Omental fat pad (tissue), 4 donors: ENCODE results near the gene OSBP2. TPM values are rescaled to one million over a fixed set of nuclear protein-coding genes. Genes with fewer than 3 reads are reported as not detected.

Experiments used
- ATAC-seq: fragments of 150-250 bp; one replicate; pipeline ENCODE4 v1.9.1; 2016; ENCODE audit warnings: mild to moderate bottlenecking, moderate library complexity; ENCODE audit not compliant: low FRiP score
- DNase-seq: peaks from one replicate; pipeline ENCODE4 v3.0.0-alpha.2; 2019; ENCODE audit warnings: low spot score
- total RNA-seq, 4 donors: library from RNA; depleted of rRNA; stranded (reverse); fragments of >200 nt; gene quantifications; one replicate each; pipeline ENCODE4 v1.1.0, GENCODE V29; 2016
- TF ChIP-seq, protein P1 (sequence below), 3 donors: fragments of 450-650 bp; IDR thresholded peaks; one replicate each; pipeline ENCODE4 v1.5.1; 2016 to 2017; ENCODE audit warnings: antibody characterized with exemption in 3 of 3, mild to moderate bottlenecking in 3 of 3, moderate library complexity in 2 of 3

The OSBP2 gene
- total RNA-seq, 4 donors from 2014 or later, result 1.3 to 7.4 (median 4.4) TPM

DNA sequence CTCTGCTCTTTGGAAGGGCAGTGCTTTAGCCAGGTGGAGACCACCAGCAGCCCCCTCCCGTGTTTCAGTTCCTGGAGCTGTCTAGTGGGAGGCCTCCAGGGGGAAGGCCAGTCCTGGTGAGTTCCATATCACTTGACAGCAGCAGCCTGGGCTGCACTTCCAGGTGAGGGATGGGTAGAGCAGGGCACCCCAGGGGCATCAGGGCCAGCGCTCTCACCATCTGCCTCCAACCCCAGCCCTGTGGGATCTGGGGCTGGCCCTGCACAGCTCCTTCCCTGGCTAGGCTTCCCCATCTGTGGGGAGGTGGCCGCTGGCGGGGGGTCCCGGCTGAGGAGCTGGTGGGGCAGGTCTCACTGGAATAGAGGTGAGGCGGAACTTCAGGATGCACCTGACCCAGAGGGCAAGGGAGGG, 213.4 kb downstream of the OSBP2 start:
- TF ChIP-seq, protein P1, sequence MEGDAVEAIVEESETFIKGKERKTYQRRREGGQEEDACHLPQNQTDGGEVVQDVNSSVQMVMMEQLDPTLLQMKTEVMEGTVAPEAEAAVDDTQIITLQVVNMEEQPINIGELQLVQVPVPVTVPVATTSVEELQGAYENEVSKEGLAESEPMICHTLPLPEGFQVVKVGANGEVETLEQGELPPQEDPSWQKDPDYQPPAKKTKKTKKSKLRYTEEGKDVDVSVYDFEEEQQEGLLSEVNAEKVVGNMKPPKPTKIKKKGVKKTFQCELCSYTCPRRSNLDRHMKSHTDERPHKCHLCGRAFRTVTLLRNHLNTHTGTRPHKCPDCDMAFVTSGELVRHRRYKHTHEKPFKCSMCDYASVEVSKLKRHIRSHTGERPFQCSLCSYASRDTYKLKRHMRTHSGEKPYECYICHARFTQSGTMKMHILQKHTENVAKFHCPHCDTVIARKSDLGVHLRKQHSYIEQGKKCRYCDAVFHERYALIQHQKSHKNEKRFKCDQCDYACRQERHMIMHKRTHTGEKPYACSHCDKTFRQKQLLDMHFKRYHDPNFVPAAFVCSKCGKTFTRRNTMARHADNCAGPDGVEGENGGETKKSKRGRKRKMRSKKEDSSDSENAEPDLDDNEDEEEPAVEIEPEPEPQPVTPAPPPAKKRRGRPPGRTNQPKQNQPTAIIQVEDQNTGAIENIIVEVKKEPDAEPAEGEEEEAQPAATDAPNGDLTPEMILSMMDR (IDR thresholded peaks at IDR 0.05), result no peak
- DNase-seq (no peak), ATAC-seq (no peak)

DNA sequence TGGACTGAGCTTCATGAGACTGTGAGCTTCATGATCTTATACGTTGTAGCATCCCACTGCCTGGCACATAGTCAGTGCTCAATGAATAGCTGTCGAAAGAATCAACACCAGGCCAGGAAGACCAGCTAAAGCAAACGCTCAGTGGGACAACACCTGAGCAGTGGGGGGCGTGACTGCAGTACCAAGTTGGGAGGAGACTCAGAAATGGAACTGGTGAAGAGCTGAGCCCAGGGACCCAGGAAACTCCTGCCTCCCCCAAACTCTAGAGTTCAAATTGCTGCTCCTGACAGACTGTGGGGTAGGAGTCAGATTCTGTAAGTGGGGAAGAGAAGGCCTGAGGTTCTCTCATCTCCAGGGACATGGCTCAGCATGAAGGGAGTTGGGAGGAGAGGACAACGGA, 214.6 kb downstream of the OSBP2 start:
- TF ChIP-seq, protein P1 (IDR thresholded peaks at IDR 0.05), result no peak
- ATAC-seq, result no peak
- DNase-seq, result no peak

GRCh38 chr22:30910358-30910757, 215.7 kb downstream of the OSBP2 start:
- DNase-seq (no peak), ATAC-seq (no peak)
- TF ChIP-seq, protein P1 (IDR thresholded peaks at IDR 0.05), result no peak

DNA sequence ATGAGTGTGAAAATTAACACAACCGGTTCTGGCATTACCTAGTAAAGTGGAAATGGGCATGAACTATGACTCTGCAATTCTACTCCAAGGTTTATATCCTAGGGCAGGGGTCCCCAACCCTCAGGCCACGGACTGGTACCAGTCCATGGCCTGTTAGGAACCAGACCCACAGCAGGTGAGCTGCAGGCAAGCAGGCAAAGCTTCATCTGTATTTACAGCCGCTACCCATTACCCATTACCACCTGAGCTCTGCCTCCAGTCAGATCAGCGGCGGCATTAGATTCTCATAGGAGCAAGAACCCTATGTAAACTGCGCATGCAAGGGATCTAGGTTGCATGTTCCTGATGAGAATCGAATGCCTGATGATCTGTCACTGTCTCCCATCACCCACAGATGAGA, 224.1 kb downstream of the OSBP2 start:
- ATAC-seq (no peak), DNase-seq (no peak)
- TF ChIP-seq, protein P1 (IDR thresholded peaks at IDR 0.05), result no peak

DNA sequence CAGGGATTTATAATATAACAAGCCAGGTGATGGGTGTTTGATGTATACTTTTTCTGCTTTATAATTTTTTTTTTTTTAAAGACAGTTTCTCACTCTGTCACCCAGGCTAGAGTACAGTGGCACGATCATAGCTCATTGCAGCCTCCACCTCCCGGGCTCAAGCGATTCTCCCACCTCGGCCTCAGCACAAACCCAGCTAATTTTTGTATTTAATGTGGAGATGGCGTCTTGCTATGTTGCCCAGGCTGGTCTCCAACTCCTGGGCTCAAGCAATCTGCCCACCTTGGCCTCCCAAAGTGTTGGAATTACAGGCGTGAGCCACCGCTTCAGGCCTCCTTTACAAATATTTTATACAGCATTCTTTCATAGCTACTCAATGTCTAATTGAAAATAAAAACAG, 225.3 kb downstream of the OSBP2 start:
- no peak for DNase-seq
- TF ChIP-seq, protein P1 (IDR thresholded peaks at IDR 0.05), result no peak
- no peak for ATAC-seq

- peak; percentile 88 for DNase-seq
- TF ChIP-seq, protein P1 (IDR thresholded peaks at IDR 0.05), result peak in 2 of 3 donors; percentile 37 to 71
- no peak for ATAC-seq
Measured at GRCh38 chr22:30920407-30920806, 225.7 kb downstream of the OSBP2 start.

DNA sequence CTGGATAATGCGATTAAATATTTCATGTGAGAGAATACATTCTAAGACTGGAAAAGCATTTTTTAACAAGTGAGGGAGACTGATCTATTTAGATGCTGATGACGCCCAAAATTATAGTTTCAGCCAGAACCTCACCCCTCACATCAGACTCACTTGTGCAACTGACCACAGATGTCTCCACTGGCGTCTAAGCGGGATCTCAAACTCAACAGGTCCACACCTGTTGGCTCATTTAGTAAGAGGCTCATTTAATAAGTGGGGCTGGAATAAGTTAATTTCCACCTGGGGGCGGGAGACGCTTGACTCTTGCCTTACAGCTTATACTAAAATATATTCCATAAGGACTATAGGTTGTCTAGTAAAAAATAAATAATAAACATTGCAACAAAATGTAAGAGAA, 226.4 kb downstream of the OSBP2 start:
- ATAC-seq (no peak), DNase-seq (no peak)
- TF ChIP-seq, protein P1 (IDR thresholded peaks at IDR 0.05), result no peak
